BE2C (cell line): ENCODE results near the gene GNS.

Experiments used
- DNase-seq: peaks from one replicate; pipeline ENCODE4 v3.0.0-alpha.2; 2020
- H3K27me3 ChIP-seq: fragments of 250-450 bp; sonication (Bioruptor Pico); 2 replicates; pipeline ENCODE4 v1.5.1; 2020; ENCODE audit warnings: mild to moderate bottlenecking
- H3K36me3 ChIP-seq: fragments of 250-450 bp; sonication (Bioruptor Pico); 2 replicates; pipeline ENCODE4 v1.5.1; 2020; ENCODE audit warnings: mild to moderate bottlenecking
- H3K4me1 ChIP-seq: fragments of 250-450 bp; sonication (Bioruptor Pico); 2 replicates; pipeline ENCODE4 v1.5.1; 2020
- H3K4me3 ChIP-seq: 2 replicates; pipeline ENCODE4 v1.5.1; 2011; ENCODE audit warnings: low read depth, low read length
- H3K9me3 ChIP-seq: fragments of 250-450 bp; sonication (Bioruptor Pico); 2 replicates; pipeline ENCODE4 v1.5.1; 2020
- CTCF ChIP-seq: IDR thresholded peaks from 2 replicates; pipeline ENCODE4 v1.5.1; 2012; ENCODE audit warnings: mild to moderate bottlenecking, low read depth, low read length

Gene GNS

GRCh38 chr12:64773386-64773785, 14.2 kb upstream of the GNS start:
- DNase-seq, result no peak
- no peaks in the 10 kb centered on the region for H3K4me1 ChIP-seq
- TF ChIP-seq CTCF, result no peak

GRCh38 chr12:64767495-64767894, 8.3 kb upstream of the GNS start:
- H3K4me3 ChIP-seq, result no peak overlapping the region
- no peaks in the 10 kb centered on the region for H3K36me3 ChIP-seq
- H3K4me1 ChIP-seq, result no peaks in the 10 kb centered on the region
- peaks cover 14% of the 10 kb centered on the region; the same call in 1 of the 2 replicates for H3K27me3 ChIP-seq
- no peaks in the 10 kb centered on the region for H3K9me3 ChIP-seq
- no peak for DNase-seq
- TF ChIP-seq CTCF, result no peak

More at GRCh38 chr12:64773386-64773785, 14.2 kb upstream of the GNS start:
- Histone ChIP-seq H3K4me3 (no peak overlapping the region), H3K36me3 (no peaks in the 10 kb centered on the region), H3K27me3 (peaks cover 28% of the 10 kb centered on the region), H3K9me3 (no peaks in the 10 kb centered on the region)

GRCh38 chr12:64760808-64761573, 1.8 kb upstream of the GNS start:
- Histone ChIP-seq H3K4me1 (no peaks in the 10 kb centered on the region), H3K27me3 (no peaks in the 10 kb centered on the region), H3K4me3 (no peak overlapping the region), H3K36me3 (no peaks in the 10 kb centered on the region), H3K9me3 (no peaks in the 10 kb centered on the region)
- DNase-seq, result no peak
- TF ChIP-seq CTCF, result no peak

- TF ChIP-seq CTCF, result no peak
- Histone ChIP-seq H3K9me3 (no peaks in the 10 kb centered on the region), H3K4me3 (no peak overlapping the region), H3K4me1 (no peaks in the 10 kb centered on the region), H3K36me3 (no peaks in the 10 kb centered on the region), H3K27me3 (no peaks in the 10 kb centered on the region)
- DNase-seq, result no peak
Observed at GRCh38 chr12:64757771-64758170, 1.4 kb downstream of the GNS start.

- no peak overlapping the region for H3K4me3 ChIP-seq
- no peaks in the 10 kb centered on the region for H3K4me1 ChIP-seq
- H3K27me3 ChIP-seq, result no peaks in the 10 kb centered on the region
- H3K36me3 ChIP-seq, result no peaks in the 10 kb centered on the region
- H3K9me3 ChIP-seq, result no peaks in the 10 kb centered on the region
- no peak for TF ChIP-seq CTCF
- DNase-seq, result no peak
Observed at GRCh38 chr12:64756376-64756775, 2.8 kb downstream of the GNS start.

GRCh38 chr12:64753427-64753826, 5.8 kb downstream of the GNS start:
- H3K4me1 ChIP-seq, result no peaks in the 10 kb centered on the region
- H3K36me3 ChIP-seq, result peaks cover 8% of the 10 kb centered on the region
- no peaks in the 10 kb centered on the region for H3K9me3 ChIP-seq
- no peak overlapping the region for H3K4me3 ChIP-seq
- TF ChIP-seq CTCF, result no peak
- H3K27me3 ChIP-seq, result no peaks in the 10 kb centered on the region
- no peak for DNase-seq
